ENCODE results near the gene KLHL41. TPM values are rescaled to one million over a fixed set of nuclear protein-coding genes. Genes with fewer than 3 reads are reported as not detected.

KLHL41 gene
- polyA plus RNA-seq, 1 donor from 2014 or later = 2.3 TPM

GRCh38 chr2:169542433-169542832 is 32.9 kb downstream of the KLHL41 start:
- Histone ChIP-seq H3K4me3 (ENCODE audit: low read length) (no peak overlapping the region), H4K20me1 (ENCODE audit: insufficient read depth) (no peaks in the 10 kb centered on the region), H3K9ac (ENCODE audit: low read length) (no peak overlapping the region), H3K79me2 (replicated peaks; ENCODE audit: insufficient read depth, low read length) (no peaks in the 10 kb centered on the region), H3K9me2 (ENCODE audit: insufficient read depth, low read length) (no peaks in the 10 kb centered on the region), H2AFZ (ENCODE audit: low read depth, low read length) (no peak overlapping the region), H3K27ac (ENCODE audit: low read length) (no peak overlapping the region), H3K9me3 (ENCODE audit: low read length) (no peaks in the 10 kb centered on the region), H3K4me2 (ENCODE audit: low read length) (no peak overlapping the region), H3K36me3 (ENCODE audit: insufficient read depth, low read length) (no peaks in the 10 kb centered on the region), H3K27me3 (ENCODE audit: insufficient read depth, low read depth, low read length) (no peaks in the 10 kb centered on the region), H3F3A (ENCODE audit: insufficient read depth, low read length, poor library complexity, severe bottlenecking) (no peaks in the 10 kb centered on the region)
- TF ChIP-seq EP300 (conservative IDR thresholded peaks at IDR 0.05; ENCODE audit: poor library complexity, severe bottlenecking) (no peak), MXI1 (conservative IDR thresholded peaks at IDR 0.05; ENCODE audit: poor library complexity, severe bottlenecking) (no peak), TAF1 (IDR thresholded peaks at IDR 0.05; ENCODE audit: low read depth) (no peak), REST (IDR thresholded peaks at IDR 0.05; ENCODE audit: borderline replicate concordance) (no peak), POLR2AphosphoS5 (IDR thresholded peaks at IDR 0.05) (no peak), SMC3 (conservative IDR thresholded peaks at IDR 0.05; ENCODE audit: poor library complexity) (no peak), RAD21 (conservative IDR thresholded peaks at IDR 0.05) (no peak), EZH2 (IDR thresholded peaks at IDR 0.05; ENCODE audit: borderline replicate concordance, insufficient read depth, low read length, poor library complexity, severe bottlenecking) (no peak), CTCF (IDR thresholded peaks at IDR 0.05; ENCODE audit: poor library complexity, severe bottlenecking) (no peak)

- H3F3A ChIP-seq (ENCODE audit: insufficient read depth, low read length, poor library complexity, severe bottlenecking) = no peaks in the 10 kb centered on the region
Observed at GRCh38 chr2:169546756-169547155, 37.3 kb downstream of the KLHL41 start.

More at GRCh38 chr2:169546756-169547155, 37.3 kb downstream of the KLHL41 start:
- H2AFZ ChIP-seq (ENCODE audit: low read depth, low read length) = no peak overlapping the region
- H3K36me3 ChIP-seq (ENCODE audit: insufficient read depth, low read length) = no peaks in the 10 kb centered on the region
- no peaks in the 10 kb centered on the region for H3K9me3 ChIP-seq (ENCODE audit: low read length)
- H3K27ac ChIP-seq (ENCODE audit: low read length) = no peak overlapping the region
- no peak overlapping the region for H3K9ac ChIP-seq (ENCODE audit: low read length)
- H4K20me1 ChIP-seq (ENCODE audit: insufficient read depth) = no peaks in the 10 kb centered on the region
- no peak overlapping the region for H3K4me2 ChIP-seq (ENCODE audit: low read length)
- no peak overlapping the region for H3K4me3 ChIP-seq (ENCODE audit: low read length)
- TF ChIP-seq REST (IDR thresholded peaks at IDR 0.05; ENCODE audit: borderline replicate concordance) = no peak
- no peak for TF ChIP-seq MXI1 (conservative IDR thresholded peaks at IDR 0.05; ENCODE audit: poor library complexity, severe bottlenecking)
- TF ChIP-seq EZH2 (IDR thresholded peaks at IDR 0.05; ENCODE audit: borderline replicate concordance, insufficient read depth, low read length, poor library complexity, severe bottlenecking) = no peak
- TF ChIP-seq RAD21 (conservative IDR thresholded peaks at IDR 0.05) = no peak
- no peak for TF ChIP-seq TAF1 (IDR thresholded peaks at IDR 0.05; ENCODE audit: low read depth)
- TF ChIP-seq POLR2AphosphoS5 (IDR thresholded peaks at IDR 0.05) = no peak
- TF ChIP-seq EP300 (conservative IDR thresholded peaks at IDR 0.05; ENCODE audit: poor library complexity, severe bottlenecking) = no peak
- no peak for TF ChIP-seq SMC3 (conservative IDR thresholded peaks at IDR 0.05; ENCODE audit: poor library complexity)
- no peaks in the 10 kb centered on the region for H3K79me2 ChIP-seq (replicated peaks; ENCODE audit: insufficient read depth, low read length)
- H3K9me2 ChIP-seq (ENCODE audit: insufficient read depth, low read length) = no peaks in the 10 kb centered on the region
- no peaks in the 10 kb centered on the region for H3K27me3 ChIP-seq (ENCODE audit: insufficient read depth, low read depth, low read length)
